Measurements from ENCODE around the gene FOXF2.

Gene FOXF2

GRCh38 chr6:1403851-1404712 lies 14.7 kb downstream of the FOXF2 start:
- H3K27ac Mint-ChIP-seq = no peak overlapping the region
- no peaks in the 10 kb centered on the region for H3K4me1 Mint-ChIP-seq (ENCODE audit: low read depth)
- H3K9me3 Mint-ChIP-seq = no peaks in the 10 kb centered on the region
- no peak overlapping the region for H3K4me3 Mint-ChIP-seq
- H3K36me3 Mint-ChIP-seq (ENCODE audit: low read depth) = no peaks in the 10 kb centered on the region
- H3K27me3 Mint-ChIP-seq (ENCODE audit: low read depth) = peaks cover 5% of the 10 kb centered on the region
- no peak for DNase-seq (ENCODE audit: low spot score)

GRCh38 chr6:1404713-1405098 lies 15.3 kb downstream of the FOXF2 start:
- DNase-seq (ENCODE audit: low spot score) = no peak
- Mint-ChIP-seq H3K36me3 (ENCODE audit: low read depth) (no peaks in the 10 kb centered on the region), H3K4me3 (no peak overlapping the region), H3K9me3 (no peaks in the 10 kb centered on the region), H3K27ac (no peak overlapping the region), H3K4me1 (ENCODE audit: low read depth) (no peaks in the 10 kb centered on the region), H3K27me3 (ENCODE audit: low read depth) (peaks cover 3% of the 10 kb centered on the region)

DNA sequence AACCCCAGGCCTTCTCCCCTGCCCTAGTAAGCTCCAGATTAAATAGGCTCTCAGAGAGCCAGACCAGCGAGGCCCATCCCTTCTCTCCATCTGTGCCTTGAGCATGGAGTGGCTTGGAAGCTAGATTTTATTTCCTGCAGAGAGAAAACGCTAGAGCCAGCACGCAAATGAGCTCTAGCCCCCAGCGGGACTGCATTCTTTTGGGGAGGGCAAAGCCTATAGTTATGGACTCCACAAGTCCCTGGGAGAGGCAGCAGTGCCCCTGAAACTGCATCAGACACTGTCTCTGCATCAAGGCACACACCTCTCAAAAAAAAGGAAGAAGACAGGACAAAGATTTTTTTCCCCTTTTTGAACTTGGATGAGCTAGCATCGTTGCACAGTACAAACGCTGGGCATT lies 15.8 kb downstream of the FOXF2 start:
- no peak overlapping the region for H3K4me3 Mint-ChIP-seq
- H3K36me3 Mint-ChIP-seq (ENCODE audit: low read depth) = no peaks in the 10 kb centered on the region
- H3K27ac Mint-ChIP-seq = no peak overlapping the region
- DNase-seq (ENCODE audit: low spot score) = no peak
- H3K4me1 Mint-ChIP-seq (ENCODE audit: low read depth) = no peaks in the 10 kb centered on the region
- peaks cover 3% of the 10 kb centered on the region for H3K27me3 Mint-ChIP-seq (ENCODE audit: low read depth)
- H3K9me3 Mint-ChIP-seq = no peaks in the 10 kb centered on the region

GRCh38 chr6:1406306-1407072 lies 17.1 kb downstream of the FOXF2 start:
- Mint-ChIP-seq H3K27ac (no peak overlapping the region), H3K36me3 (ENCODE audit: low read depth) (no peaks in the 10 kb centered on the region), H3K4me3 (no peak overlapping the region), H3K9me3 (no peaks in the 10 kb centered on the region), H3K27me3 (ENCODE audit: low read depth) (peaks cover 3% of the 10 kb centered on the region), H3K4me1 (ENCODE audit: low read depth) (no peaks in the 10 kb centered on the region)
- no peak for DNase-seq (ENCODE audit: low spot score)

GRCh38 chr6:1407499-1407990 lies 18.2 kb downstream of the FOXF2 start:
- no peaks in the 10 kb centered on the region for H3K9me3 Mint-ChIP-seq

GRCh38 chr6:1409774-1410465 lies 20.5 kb downstream of the FOXF2 start:
- DNase-seq (ENCODE audit: low spot score) = no peak
- no peaks in the 10 kb centered on the region for H3K4me1 Mint-ChIP-seq (ENCODE audit: low read depth)
- H3K9me3 Mint-ChIP-seq = no peaks in the 10 kb centered on the region
- peaks cover 11% of the 10 kb centered on the region for H3K27me3 Mint-ChIP-seq (ENCODE audit: low read depth)
- H3K27ac Mint-ChIP-seq = no peak overlapping the region
- H3K36me3 Mint-ChIP-seq (ENCODE audit: low read depth) = no peaks in the 10 kb centered on the region
- no peak overlapping the region for H3K4me3 Mint-ChIP-seq

More at GRCh38 chr6:1407499-1407990, 18.2 kb downstream of the FOXF2 start:
- H3K4me3 Mint-ChIP-seq = no peak overlapping the region
- no peak overlapping the region for H3K27ac Mint-ChIP-seq
- H3K36me3 Mint-ChIP-seq (ENCODE audit: low read depth) = no peaks in the 10 kb centered on the region
- H3K4me1 Mint-ChIP-seq (ENCODE audit: low read depth) = no peaks in the 10 kb centered on the region
- no peak for DNase-seq (ENCODE audit: low spot score)
- H3K27me3 Mint-ChIP-seq (ENCODE audit: low read depth) = peaks cover 4% of the 10 kb centered on the region

DNA sequence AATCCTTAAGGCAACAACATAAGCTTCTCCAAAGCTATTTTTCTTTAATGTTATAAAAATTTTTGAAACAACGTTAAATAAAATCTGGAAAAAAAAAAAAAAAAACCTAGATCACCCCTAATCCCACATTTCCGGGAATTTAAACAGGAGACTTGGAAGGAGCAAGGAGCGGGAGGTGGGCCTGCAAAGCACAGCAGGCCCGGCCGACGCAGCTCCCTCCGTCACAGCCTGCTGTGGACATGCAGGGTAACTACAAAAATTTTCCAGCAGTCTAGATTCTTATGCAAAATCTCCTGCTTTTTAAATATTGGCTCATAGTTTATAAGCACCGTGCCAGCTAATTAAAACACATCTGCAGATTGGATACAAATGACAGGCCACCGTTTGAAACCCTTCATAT lies 23.5 kb downstream of the FOXF2 start:
- Mint-ChIP-seq H3K4me1 (ENCODE audit: low read depth) (no peaks in the 10 kb centered on the region), H3K36me3 (ENCODE audit: low read depth) (no peaks in the 10 kb centered on the region), H3K27me3 (ENCODE audit: low read depth) (peaks cover 12% of the 10 kb centered on the region), H3K27ac (no peak overlapping the region), H3K4me3 (no peak overlapping the region), H3K9me3 (no peaks in the 10 kb centered on the region)
- no peak for DNase-seq (ENCODE audit: low spot score)

DNA sequence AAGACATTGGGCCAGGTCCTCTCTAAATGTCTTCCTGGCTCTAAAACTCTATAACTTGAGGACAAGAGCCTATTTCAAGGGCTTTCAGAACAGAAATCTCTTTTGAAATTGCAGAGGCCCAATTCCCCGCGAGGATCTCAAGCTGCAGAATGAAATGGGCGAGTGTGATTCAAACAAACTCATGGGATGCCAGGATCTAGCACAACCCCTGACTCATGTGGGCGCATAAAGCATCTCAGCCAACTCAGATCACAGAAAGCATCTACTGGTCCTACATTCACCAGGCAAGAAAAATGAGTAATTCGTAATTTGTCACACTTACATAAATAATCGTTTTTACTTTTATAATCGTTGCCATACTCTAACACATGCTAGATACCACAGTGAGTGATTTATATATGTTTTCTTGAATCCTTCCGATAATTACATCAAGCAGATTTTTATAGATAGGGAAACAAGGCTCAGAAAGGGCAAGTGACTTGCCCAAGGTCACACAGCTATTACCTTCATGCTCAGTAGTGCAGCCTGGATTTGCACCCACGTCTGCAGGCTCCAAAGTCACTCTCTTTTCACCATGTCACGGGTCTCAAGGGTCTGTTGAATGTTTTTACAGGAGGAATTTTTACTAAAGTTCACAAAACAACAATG lies 26.2 kb downstream of the FOXF2 start:
- Mint-ChIP-seq H3K27me3 (ENCODE audit: low read depth) (peaks cover 13% of the 10 kb centered on the region), H3K4me1 (ENCODE audit: low read depth) (no peaks in the 10 kb centered on the region), H3K27ac (no peak overlapping the region), H3K4me3 (no peak overlapping the region), H3K36me3 (ENCODE audit: low read depth) (no peaks in the 10 kb centered on the region), H3K9me3 (no peaks in the 10 kb centered on the region)
- DNase-seq (ENCODE audit: low spot score) = no peak

GRCh38 chr6:1416191-1416760 lies 26.9 kb downstream of the FOXF2 start:
- no peak overlapping the region for H3K27ac Mint-ChIP-seq
- H3K4me1 Mint-ChIP-seq (ENCODE audit: low read depth) = no peaks in the 10 kb centered on the region

DNA sequence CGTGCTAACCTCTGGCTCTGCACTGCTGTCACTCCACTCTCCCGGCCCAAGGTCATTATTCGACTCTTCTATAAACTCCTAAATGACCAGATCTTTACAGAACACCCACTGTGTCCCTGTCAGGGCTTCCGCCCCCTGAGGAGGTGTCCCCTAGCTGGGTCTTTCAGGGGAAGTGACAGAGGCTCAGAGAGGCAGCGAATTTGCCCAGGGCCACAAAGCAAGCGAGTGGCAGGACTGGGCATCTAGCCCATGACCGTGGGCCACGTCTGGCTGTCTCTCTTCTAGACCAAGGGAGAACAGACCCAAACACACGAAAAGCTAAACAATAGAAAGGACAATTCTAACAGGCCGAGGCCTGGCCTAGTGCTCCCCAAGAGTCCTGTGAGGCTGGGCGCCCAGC lies 27.4 kb downstream of the FOXF2 start:
- H3K4me1 Mint-ChIP-seq (ENCODE audit: low read depth) = no peaks in the 10 kb centered on the region
- no peak overlapping the region for H3K4me3 Mint-ChIP-seq
- no peak for DNase-seq (ENCODE audit: low spot score)
- peaks cover 4% of the 10 kb centered on the region for H3K9me3 Mint-ChIP-seq
- peaks cover 16% of the 10 kb centered on the region for H3K27me3 Mint-ChIP-seq (ENCODE audit: low read depth)
- no peaks in the 10 kb centered on the region for H3K36me3 Mint-ChIP-seq (ENCODE audit: low read depth)
- no peak overlapping the region for H3K27ac Mint-ChIP-seq

More at GRCh38 chr6:1416191-1416760, 26.9 kb downstream of the FOXF2 start:
- no peak for DNase-seq (ENCODE audit: low spot score)
- H3K27me3 Mint-ChIP-seq (ENCODE audit: low read depth) = peaks cover 16% of the 10 kb centered on the region
- H3K4me3 Mint-ChIP-seq = no peak overlapping the region
- no peaks in the 10 kb centered on the region for H3K36me3 Mint-ChIP-seq (ENCODE audit: low read depth)
- H3K9me3 Mint-ChIP-seq = peaks cover 4% of the 10 kb centered on the region

GRCh38 chr6:1417718-1418117 lies 28.3 kb downstream of the FOXF2 start:
- H3K4me3 Mint-ChIP-seq = no peak overlapping the region
- no peak for DNase-seq (ENCODE audit: low spot score)
- H3K4me1 Mint-ChIP-seq (ENCODE audit: low read depth) = no peaks in the 10 kb centered on the region
- no peak overlapping the region for H3K27ac Mint-ChIP-seq
- H3K9me3 Mint-ChIP-seq = peaks cover 4% of the 10 kb centered on the region
- H3K36me3 Mint-ChIP-seq (ENCODE audit: low read depth) = no peaks in the 10 kb centered on the region
- peaks cover 15% of the 10 kb centered on the region for H3K27me3 Mint-ChIP-seq (ENCODE audit: low read depth)

DNA sequence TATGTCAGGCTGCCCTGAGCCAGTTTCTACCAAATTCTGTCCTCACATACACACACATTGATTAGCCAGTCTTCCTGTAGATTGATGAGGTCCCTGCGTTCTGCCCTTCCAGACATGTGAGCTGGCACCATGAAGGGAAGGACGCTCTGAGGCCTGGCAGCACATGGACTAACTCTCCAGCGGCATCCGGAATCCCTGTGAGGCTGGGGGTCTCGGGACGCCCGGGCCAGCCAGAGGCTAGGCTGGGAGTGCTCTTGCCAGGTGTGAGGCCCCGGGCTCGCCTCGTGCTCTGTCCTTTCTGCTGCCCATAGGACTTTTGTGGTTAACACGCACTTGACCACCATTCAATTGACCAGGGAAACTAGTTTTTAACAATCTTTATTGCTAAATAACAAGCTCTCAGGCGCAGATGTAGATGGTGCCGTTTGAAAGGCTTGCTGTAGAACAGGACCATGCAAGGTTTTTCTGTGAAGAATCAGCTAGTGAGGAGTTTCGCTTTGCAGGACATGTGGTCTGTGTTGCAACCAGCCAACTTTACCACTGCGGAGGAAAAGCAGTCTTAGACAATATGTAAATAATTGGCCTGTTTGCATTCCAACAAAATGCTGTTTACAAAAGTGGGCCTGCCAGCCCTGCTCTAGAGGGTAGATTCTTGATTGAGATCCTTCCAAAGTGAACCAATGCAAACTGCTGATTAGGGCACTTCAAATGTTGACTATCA lies 29.3 kb downstream of the FOXF2 start:
- H3K9me3 Mint-ChIP-seq = peaks cover 4% of the 10 kb centered on the region

DNA sequence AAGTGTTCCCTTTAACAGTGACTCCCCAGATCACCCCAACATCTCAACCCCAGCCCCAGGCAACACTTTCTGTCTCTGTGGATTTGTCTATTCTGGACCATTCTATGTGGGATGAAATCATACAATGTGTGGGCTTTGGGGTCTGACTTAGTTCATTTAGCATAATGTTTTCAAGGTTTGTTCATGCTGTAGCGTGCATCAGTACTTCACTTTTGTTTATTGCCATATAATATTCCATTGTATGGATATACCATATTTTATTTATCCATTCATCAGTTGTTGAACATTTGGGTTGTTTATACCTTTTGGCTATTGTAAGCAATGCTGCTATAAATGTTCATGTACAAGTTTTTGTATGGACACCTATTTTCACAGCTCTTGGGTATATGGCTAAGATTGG lies 31.0 kb downstream of the FOXF2 start:
- H3K4me3 Mint-ChIP-seq = no peak overlapping the region
- H3K27ac Mint-ChIP-seq = no peak overlapping the region
- peaks cover 2% of the 10 kb centered on the region for H3K4me1 Mint-ChIP-seq (ENCODE audit: low read depth)
- no peaks in the 10 kb centered on the region for H3K36me3 Mint-ChIP-seq (ENCODE audit: low read depth)
- peaks cover 11% of the 10 kb centered on the region for H3K27me3 Mint-ChIP-seq (ENCODE audit: low read depth)
- no peak for DNase-seq (ENCODE audit: low spot score)
- peaks cover 4% of the 10 kb centered on the region for H3K9me3 Mint-ChIP-seq

More for the DNA sequence above, 29.3 kb downstream of the FOXF2 start:
- Mint-ChIP-seq H3K27me3 (ENCODE audit: low read depth) (peaks cover 14% of the 10 kb centered on the region), H3K4me3 (no peak overlapping the region), H3K4me1 (ENCODE audit: low read depth) (no peaks in the 10 kb centered on the region), H3K36me3 (ENCODE audit: low read depth) (no peaks in the 10 kb centered on the region), H3K27ac (no peak overlapping the region)
- no peak for DNase-seq (ENCODE audit: low spot score)

All from T-helper 2 cell treated with Interferon-gamma antibody and Interleukin-4, amounts not matched to agents 5 μg/mL and 100 μg/mL, for 36 hours (primary cell).